ENCODE data around the gene CD86. TPM values are rescaled to one million over a fixed set of nuclear protein-coding genes. Genes with fewer than 3 reads are reported as not detected.

Gene CD86, protein sequence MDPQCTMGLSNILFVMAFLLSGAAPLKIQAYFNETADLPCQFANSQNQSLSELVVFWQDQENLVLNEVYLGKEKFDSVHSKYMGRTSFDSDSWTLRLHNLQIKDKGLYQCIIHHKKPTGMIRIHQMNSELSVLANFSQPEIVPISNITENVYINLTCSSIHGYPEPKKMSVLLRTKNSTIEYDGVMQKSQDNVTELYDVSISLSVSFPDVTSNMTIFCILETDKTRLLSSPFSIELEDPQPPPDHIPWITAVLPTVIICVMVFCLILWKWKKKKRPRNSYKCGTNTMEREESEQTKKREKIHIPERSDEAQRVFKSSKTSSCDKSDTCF
- not detected for total RNA-seq

DNA sequence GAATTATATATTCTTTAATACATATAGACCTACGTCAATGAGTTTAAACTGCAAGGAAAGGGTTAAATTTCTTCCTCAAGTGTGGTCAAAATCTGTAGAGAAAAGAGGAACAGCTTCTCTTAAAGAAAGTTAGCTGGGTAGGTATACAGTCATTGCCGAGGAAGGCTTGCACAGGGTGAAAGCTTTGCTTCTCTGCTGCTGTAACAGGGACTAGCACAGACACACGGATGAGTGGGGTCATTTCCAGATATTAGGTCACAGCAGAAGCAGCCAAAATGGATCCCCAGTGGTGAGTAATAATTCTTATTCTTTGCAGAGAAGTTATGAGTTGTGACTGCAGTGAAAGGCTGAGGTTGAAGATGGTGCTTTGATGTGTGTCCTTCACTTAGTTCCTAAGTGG is at the start of gene CD86:
TSS of gene CD86 (plus strand) at position 148 of the 400 bp plus-strand sequence. CDS start at position 276, 128 bp downstream.

DNA sequence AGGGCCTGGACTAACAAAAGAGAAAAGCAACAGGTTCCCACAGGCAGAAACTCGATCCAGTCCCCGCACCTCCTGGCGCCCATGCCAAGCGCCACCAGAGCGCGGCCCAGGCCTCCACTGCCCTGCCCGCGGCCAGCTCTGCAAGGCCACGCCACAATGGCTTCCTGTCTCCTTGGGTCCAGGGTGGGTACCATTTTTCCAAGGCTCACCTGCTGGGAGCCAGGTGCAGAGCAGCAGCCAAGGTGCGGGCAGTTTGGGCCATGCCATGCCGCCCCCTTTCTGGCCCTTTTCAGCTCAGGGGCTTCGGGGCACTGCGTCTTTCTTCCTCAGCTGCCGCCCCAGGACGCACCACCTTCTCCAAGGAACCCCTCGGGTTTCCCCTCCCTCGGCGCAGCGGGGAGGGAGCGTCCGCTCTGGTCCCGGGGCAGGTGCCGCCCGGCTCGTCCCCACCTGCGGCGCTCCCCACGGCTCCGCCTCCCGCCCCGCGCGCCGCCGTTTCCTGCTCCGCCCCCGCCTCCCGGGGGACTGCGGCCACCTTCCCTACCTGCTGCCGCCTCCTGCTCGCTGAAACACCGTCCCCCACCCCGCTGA is 33.3 kb upstream of the CD86 start, which contains the start of gene ILDR1:
TSS of gene ILDR1 (minus strand) at position 437 of the 591 bp plus-strand sequence. CDS start at position 267, 170 bp downstream.

Small RNAs within 50 kb of the gene (small RNA-seq; reads per million reads assigned to genes)
- 0 reads per million in 2 donors for gene RF00019

Other genes with a start within 250 kb of the CD86 start
- 10 to 100 TPM in 1 of 2 donors, 1 to 10 TPM in 1; 9.3 to 15.7 TPM for gene IQCB1, start 220.3 kb upstream of the CD86 start, total RNA-seq
- 1 to 10 TPM in 1 of 2 donors, under 1 TPM in 1; 0.69 to 2.7 TPM for gene EAF2, start 220.2 kb upstream of the CD86 start, total RNA-seq
- gene SLC15A2, start 161.0 kb upstream of the CD86 start, total RNA-seq, result under 1 TPM; under 0.01 to 0.69 TPM
- not detected for gene ILDR1, start 33.1 kb upstream of the CD86 start, total RNA-seq
- gene CASR, start 128.3 kb downstream of the CD86 start, total RNA-seq, result not detected

Measured in melanocyte of skin (primary cell).